COLO668 (cell line): ENCODE results near the gene CNNM3.

Experiments used
- DNase-seq: peaks from one replicate; lab custom pipeline; 2025; ENCODE audit not compliant: unreplicated experiment; lab: John Stamatoyannopoulos, UW

Gene CNNM3

DNA sequence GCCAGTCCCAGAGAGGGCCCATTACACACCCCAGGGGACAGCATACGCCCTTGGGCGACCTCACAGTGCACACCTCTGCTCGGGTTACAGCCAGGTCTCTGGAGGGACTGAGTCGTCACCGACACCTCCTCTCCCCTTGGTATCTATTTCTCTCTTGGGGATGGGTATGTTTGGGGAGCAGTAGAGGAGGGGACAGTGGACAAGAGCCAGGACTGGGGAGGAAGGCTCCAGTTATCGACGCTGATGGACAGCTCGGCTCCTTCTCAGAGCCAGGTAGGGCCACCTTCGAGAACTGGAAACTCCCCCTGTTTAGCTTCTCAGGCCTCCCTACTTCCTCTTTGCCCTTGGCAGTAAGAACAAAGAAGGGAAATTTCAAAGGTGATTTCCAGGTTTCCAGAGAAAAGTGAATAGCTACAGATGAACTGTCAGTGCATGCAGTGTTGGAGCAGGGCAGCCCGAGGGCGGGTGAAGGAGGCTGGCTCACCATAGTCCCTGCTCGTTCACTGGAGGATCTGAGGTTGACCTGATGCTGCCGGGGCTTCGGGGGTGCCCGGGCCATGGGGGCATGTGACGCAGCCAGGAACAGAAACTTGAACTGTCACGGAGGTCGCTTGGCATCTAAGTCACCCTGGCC lies 58.2 kb downstream of the CNNM3 start:
- peak; percentile 12 for DNase-seq

GRCh38 chr2:96875498-96876268 lies 59.6 kb downstream of the CNNM3 start:
- no peak for DNase-seq

- DNase-seq = no peak
Observed at GRCh38 chr2:96876269-96877041, 60.4 kb downstream of the CNNM3 start.

DNA sequence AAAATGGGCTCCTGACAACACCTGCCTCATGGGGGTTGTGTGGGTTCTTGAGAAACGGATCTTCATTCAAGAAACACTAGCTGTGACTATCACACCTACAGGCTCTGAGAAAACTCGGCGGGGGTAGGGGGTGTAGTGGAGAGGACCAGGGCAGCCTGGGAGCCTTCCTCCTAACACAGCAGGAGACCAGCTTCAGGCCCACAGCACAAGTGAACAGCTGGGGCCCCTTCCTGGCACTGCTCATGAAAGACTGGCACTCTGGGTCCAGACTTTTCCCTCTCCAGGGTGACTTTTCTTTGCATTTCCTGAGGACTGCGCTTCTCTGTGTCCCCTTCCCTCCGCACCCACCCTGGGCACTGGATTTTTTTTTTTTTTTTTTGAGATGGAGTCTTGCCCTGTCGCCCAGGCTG lies 61.0 kb downstream of the CNNM3 start:
- DNase-seq = no peak

GRCh38 chr2:96877631-96878092 lies 61.6 kb downstream of the CNNM3 start:
- no peak for DNase-seq

GRCh38 chr2:96878171-96878570 lies 62.1 kb downstream of the CNNM3 start:
- no peak for DNase-seq

DNA sequence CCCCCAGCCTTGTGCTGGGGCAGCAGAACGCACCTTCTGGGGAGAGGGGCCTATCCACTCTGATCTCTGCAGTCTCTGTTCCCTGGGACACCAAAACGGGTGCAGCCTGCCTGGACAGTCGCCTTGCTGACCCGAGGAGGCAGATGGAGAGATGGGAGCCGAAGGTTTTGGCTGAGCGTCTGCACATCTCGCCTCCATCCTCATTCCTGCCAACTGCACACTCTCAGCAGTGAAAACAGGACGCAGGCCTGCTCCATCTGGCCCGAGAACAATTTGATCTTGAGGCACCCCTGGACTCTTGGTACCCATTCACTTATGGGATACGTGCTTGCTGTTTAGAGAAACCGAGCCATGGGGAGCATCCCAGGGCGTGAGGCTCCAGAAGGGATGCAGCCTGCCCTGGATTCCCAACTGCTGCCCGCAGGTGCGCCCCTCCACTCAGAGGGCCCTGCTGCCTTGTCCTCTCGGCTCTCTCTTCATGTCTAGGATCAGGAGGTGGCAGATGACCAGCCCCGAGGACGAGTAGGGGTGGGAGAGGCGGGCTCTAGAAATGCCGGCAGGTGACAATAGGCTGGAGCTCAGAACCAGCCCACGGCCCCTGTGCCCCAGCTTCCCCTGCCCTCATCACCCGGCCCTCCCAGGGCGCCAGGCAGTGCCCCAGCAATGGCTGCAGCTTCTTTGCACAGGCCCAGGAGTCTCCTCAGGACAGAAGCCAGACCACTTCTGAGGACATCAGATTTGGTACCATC lies 62.9 kb downstream of the CNNM3 start:
- DNase-seq = no peak

- no peak for DNase-seq
Observed at GRCh38 chr2:96879545-96880040, 63.5 kb downstream of the CNNM3 start.

- DNase-seq = no peak
Observed at GRCh38 chr2:96880891-96881273, 64.8 kb downstream of the CNNM3 start.

- no peak for DNase-seq
Observed at GRCh38 chr2:96881349-96882195, 65.5 kb downstream of the CNNM3 start.

GRCh38 chr2:96882230-96882629 lies 66.2 kb downstream of the CNNM3 start:
- no peak for DNase-seq

GRCh38 chr2:96882906-96883305 lies 66.8 kb downstream of the CNNM3 start:
- DNase-seq = no peak

GRCh38 chr2:96883306-96883705 lies 67.2 kb downstream of the CNNM3 start:
- DNase-seq = no peak
